ENCODE data around the gene RAB21.

RAB21 gene

GRCh38 chr12:71763677-71764379 lies 9.2 kb downstream of the RAB21 start:
- TF ChIP-seq, protein P1, sequence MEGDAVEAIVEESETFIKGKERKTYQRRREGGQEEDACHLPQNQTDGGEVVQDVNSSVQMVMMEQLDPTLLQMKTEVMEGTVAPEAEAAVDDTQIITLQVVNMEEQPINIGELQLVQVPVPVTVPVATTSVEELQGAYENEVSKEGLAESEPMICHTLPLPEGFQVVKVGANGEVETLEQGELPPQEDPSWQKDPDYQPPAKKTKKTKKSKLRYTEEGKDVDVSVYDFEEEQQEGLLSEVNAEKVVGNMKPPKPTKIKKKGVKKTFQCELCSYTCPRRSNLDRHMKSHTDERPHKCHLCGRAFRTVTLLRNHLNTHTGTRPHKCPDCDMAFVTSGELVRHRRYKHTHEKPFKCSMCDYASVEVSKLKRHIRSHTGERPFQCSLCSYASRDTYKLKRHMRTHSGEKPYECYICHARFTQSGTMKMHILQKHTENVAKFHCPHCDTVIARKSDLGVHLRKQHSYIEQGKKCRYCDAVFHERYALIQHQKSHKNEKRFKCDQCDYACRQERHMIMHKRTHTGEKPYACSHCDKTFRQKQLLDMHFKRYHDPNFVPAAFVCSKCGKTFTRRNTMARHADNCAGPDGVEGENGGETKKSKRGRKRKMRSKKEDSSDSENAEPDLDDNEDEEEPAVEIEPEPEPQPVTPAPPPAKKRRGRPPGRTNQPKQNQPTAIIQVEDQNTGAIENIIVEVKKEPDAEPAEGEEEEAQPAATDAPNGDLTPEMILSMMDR (IDR thresholded peaks at IDR 0.05; ENCODE audit: insufficient read depth, low read depth, low read length, missing control alignments) = no peak
- H3K4me3 ChIP-seq (ENCODE audit: low read length) = no peak overlapping the region
- DNase-seq (ENCODE audit: low read depth) = no peak

DNA sequence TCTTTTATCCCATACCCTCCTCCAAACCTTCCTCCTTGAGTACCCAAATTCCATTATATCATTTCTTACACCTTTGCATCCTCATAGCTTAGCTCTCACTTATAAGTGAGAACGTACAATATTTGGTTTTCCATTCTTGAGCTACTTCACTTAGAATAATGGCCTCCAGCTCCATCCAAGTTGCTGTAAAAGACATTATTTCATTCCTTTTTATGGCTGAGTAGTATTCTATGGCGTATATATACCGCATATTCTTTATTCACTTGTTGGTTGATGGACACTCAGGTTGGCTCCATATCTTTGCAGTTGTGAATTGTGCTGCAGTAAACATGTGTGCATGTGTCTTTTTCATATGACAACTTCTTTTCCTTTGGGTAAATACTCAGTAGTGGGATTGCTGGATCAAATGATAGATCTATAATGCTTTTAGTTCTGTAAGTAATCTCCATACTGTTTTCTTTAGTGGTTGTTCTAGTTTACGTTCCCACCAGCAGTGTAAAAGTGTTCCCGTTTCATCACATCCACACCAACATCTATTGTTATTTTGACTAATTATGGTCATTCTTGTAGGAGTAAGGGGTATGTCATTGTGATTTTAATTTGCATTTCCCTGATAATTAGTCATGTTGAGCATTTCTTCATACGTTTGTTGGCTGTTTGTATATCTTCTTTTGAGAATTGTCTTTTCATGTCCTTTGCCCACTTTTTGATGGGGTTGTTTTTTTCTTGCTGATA lies 10.1 kb downstream of the RAB21 start:
- no peak for DNase-seq (ENCODE audit: low read depth)
- H3K4me3 ChIP-seq (ENCODE audit: low read length) = no peak overlapping the region
- TF ChIP-seq, protein P1 (IDR thresholded peaks at IDR 0.05; ENCODE audit: insufficient read depth, low read depth, low read length, missing control alignments) = no peak

GRCh38 chr12:71766202-71766601 lies 11.5 kb downstream of the RAB21 start:
- TF ChIP-seq, protein P1 (IDR thresholded peaks at IDR 0.05; ENCODE audit: insufficient read depth, low read depth, low read length, missing control alignments) = no peak
- H3K4me3 ChIP-seq (ENCODE audit: low read length) = no peak overlapping the region
- no peak for DNase-seq (ENCODE audit: low read depth)

GRCh38 chr12:71767183-71767582 lies 12.5 kb downstream of the RAB21 start:
- H3K4me3 ChIP-seq (ENCODE audit: low read length) = no peak overlapping the region
- no peak for DNase-seq (ENCODE audit: low read depth)
- TF ChIP-seq, protein P1 (IDR thresholded peaks at IDR 0.05; ENCODE audit: insufficient read depth, low read depth, low read length, missing control alignments) = no peak

DNA sequence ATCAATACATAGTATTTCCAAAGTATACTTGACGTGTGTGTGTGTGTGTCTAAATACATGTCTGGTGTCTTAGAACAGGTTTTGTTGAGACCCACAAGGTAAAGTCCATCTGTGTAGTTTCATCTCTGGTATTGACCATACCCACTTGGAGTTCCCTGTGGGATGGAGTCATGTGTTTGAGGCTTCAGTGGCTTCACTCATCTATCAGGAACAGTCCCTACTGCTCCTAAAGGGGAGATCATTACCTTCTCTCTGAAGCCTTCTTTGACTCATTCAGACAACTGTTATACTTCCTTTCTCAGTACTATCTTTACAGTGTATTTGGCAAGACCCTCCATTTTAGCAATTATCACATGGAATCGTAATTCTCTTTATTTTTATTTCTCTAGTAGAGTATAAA lies 14.2 kb downstream of the RAB21 start:
- TF ChIP-seq, protein P1 (IDR thresholded peaks at IDR 0.05; ENCODE audit: insufficient read depth, low read depth, low read length, missing control alignments) = no peak
- no peak for DNase-seq (ENCODE audit: low read depth)
- H3K4me3 ChIP-seq (ENCODE audit: low read length) = no peak overlapping the region

DNA sequence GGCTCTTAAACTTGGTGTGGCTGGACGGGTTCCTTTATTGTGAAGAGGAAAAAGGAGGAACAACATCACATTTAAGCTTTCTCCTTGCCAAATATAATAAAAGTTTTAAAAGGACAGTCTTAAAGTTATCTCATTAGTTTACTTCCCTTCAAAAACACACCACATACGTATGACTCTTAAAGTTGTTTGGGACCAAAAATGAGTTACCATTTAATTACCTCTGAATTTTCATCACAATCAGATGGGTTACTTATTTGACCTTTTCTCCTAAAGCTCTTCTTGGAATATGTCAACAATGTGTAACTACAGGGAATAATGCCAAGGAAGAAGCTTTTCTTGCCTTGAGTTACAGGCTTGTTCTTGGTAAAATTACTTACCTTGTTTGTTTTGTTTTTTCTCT lies 16.4 kb downstream of the RAB21 start:
- TF ChIP-seq, protein P1 (IDR thresholded peaks at IDR 0.05; ENCODE audit: insufficient read depth, low read depth, low read length, missing control alignments) = no peak

More for the DNA sequence above, 16.4 kb downstream of the RAB21 start:
- H3K4me3 ChIP-seq (ENCODE audit: low read length) = no peak overlapping the region
- no peak for DNase-seq (ENCODE audit: low read depth)

Data from epithelial cell of esophagus (primary cell).